BLaER1 treated with 17β-estradiol and CSF1 and Interleukin-3, amounts not matched to agents 10 nM and 100 nM (cell line): ENCODE measurements around the gene TSHB.
A peak's percentile ranks its signal among the peaks of the same experiment; 100 is the strongest.

Experiments
- H3K27ac ChIP-seq, 11 experiments: shearing (Covaris generic); formaldehyde crosslinking; 2 replicates each; pipeline ENCODE4 v1.8.1; 2022
- H3K27me3 ChIP-seq, 11 experiments: shearing (Covaris generic); formaldehyde crosslinking; 2 replicates each; pipeline ENCODE4 v1.8.1; 2022
- H3K36me3 ChIP-seq, 11 experiments: shearing (Covaris generic); formaldehyde crosslinking; 2 replicates each; pipeline ENCODE4 v1.8.1; 2022
- H3K4me1 ChIP-seq, 10 experiments: shearing (Covaris generic); formaldehyde crosslinking; 2 replicates each; pipeline ENCODE4 v1.8.1; 2022
- H3K4me2 ChIP-seq, 11 experiments: shearing (Covaris generic); formaldehyde crosslinking; 2 replicates each; pipeline ENCODE4 v1.8.1; 2022
- H3K4me3 ChIP-seq, 10 experiments: shearing (Covaris generic); formaldehyde crosslinking; 2 replicates each; pipeline ENCODE4 v1.8.1; 2022
- H3K9ac ChIP-seq, 11 experiments: shearing (Covaris generic); formaldehyde crosslinking; 2 replicates each; pipeline ENCODE4 v1.8.1; 2022
- H3K9me3 ChIP-seq, 11 experiments: shearing (Covaris generic); formaldehyde crosslinking; replicated peaks in 1 of 11; 2 replicates each; pipeline ENCODE4 v1.8.1; 2022
- H4K20me1 ChIP-seq, 11 experiments: shearing (Covaris generic); formaldehyde crosslinking; 2 replicates each; pipeline ENCODE4 v1.8.1; 2022
- Cebpa-rat ChIP-seq, 11 experiments: shearing (Covaris generic); IDR thresholded peaks; 2 replicates each; pipeline ENCODE4 v1.8.1; 2022

Gene TSHB

GRCh38 chr1:115052454-115053083 is 22.9 kb downstream of the TSHB start:
- no peak for TF ChIP-seq Cebpa-rat (IDR thresholded peaks at IDR 0.05)
- no peak overlapping the region for H3K4me2 ChIP-seq
- no peaks in the 10 kb centered on the region for H3K27me3 ChIP-seq
- H3K4me1 ChIP-seq, result peaks cover 0 to 20% (median 9%) of the 10 kb centered on the region in 10 experiments; a peak in 10 of 20 replicates
- H3K9me3 ChIP-seq, result no peaks in the 10 kb centered on the region
- H3K9ac ChIP-seq, result no peak overlapping the region
- H3K36me3 ChIP-seq, result no peaks in the 10 kb centered on the region
- H4K20me1 ChIP-seq, result no peaks in the 10 kb centered on the region
- no peak overlapping the region for H3K4me3 ChIP-seq
- no peak overlapping the region for H3K27ac ChIP-seq

- no peak for TF ChIP-seq Cebpa-rat (IDR thresholded peaks at IDR 0.05)
- Histone ChIP-seq H3K4me2 (no peak overlapping the region), H3K9ac (no peak overlapping the region), H3K36me3 (no peaks in the 10 kb centered on the region), H3K4me1 (no peaks in the 10 kb centered on the region), H3K4me3 (no peak overlapping the region), H3K9me3 (no peaks in the 10 kb centered on the region), H3K27me3 (no peaks in the 10 kb centered on the region), H4K20me1 (no peaks in the 10 kb centered on the region), H3K27ac (no peak overlapping the region)
Measured at GRCh38 chr1:115056395-115056798, 26.8 kb downstream of the TSHB start.

DNA sequence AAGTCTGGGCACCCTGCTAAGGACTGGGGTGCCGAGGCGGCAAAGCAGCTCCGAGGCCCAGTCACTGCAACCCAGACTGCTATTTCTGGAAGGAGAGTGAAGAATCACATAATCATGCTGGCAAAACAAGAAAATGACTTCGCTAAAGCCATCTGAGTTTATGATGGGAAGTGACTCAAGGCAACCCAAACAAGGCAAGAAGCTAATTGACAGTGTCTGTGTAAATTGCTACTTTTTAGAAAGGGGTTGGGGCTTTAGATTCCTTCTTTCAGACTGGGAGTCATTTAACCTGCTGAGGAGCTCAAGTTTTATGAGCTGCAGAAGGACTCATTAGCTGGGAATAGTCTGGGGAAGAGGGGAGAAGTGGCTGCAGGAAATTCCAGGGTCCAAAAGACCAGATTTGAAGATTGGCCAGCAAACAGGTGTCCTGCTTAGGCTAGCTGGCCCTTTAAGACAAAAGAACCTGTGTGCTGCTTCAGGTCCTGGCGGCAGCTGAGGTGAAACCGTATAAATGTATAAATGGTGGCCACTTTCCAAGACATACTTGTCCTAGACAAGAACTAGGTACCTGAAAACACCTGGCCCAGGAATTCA is 28.1 kb downstream of the TSHB start:
- H3K4me1 ChIP-seq, result peaks cover 0 to 7% (median 4%) of the 10 kb centered on the region in 10 experiments; a peak in 11 of 20 replicates
- no peaks in the 10 kb centered on the region for H3K36me3 ChIP-seq
- no peak overlapping the region for H3K9ac ChIP-seq
- no peaks in the 10 kb centered on the region for H3K27me3 ChIP-seq
- no peaks in the 10 kb centered on the region for H4K20me1 ChIP-seq
- H3K4me3 ChIP-seq, result no peak overlapping the region
- no peaks in the 10 kb centered on the region for H3K9me3 ChIP-seq
- TF ChIP-seq Cebpa-rat (IDR thresholded peaks at IDR 0.05), result no peak
- H3K4me2 ChIP-seq, result no peak overlapping the region
- no peak overlapping the region for H3K27ac ChIP-seq

DNA sequence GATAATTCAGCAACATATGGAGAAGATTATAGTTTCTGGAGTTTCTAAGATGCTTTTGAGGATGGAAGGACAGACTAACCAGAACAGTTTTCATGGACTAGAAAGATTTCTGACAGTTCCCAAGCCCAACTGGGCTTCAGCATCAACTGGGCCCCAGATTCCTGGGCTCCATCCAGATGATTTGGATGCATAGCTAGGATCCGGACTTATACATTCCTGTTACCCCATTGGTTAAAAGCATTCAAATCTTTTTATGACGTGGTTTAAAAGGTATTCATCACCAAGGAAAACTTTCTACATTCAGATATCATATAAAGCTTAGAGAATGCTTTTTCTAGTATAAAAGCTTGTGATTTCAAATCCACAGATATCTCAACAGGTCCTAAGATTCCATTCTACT is 29.7 kb downstream of the TSHB start:
- Histone ChIP-seq H3K27me3 (no peaks in the 10 kb centered on the region), H3K9me3 (no peaks in the 10 kb centered on the region), H3K4me2 (no peak overlapping the region), H3K27ac (no peak overlapping the region), H3K4me3 (no peak overlapping the region), H3K9ac (no peak overlapping the region), H3K36me3 (no peaks in the 10 kb centered on the region), H4K20me1 (no peaks in the 10 kb centered on the region), H3K4me1 (peaks cover 0 to 11% (median 8%) of the 10 kb centered on the region in 10 experiments; a peak in 11 of 20 replicates)
- no peak for TF ChIP-seq Cebpa-rat (IDR thresholded peaks at IDR 0.05)

DNA sequence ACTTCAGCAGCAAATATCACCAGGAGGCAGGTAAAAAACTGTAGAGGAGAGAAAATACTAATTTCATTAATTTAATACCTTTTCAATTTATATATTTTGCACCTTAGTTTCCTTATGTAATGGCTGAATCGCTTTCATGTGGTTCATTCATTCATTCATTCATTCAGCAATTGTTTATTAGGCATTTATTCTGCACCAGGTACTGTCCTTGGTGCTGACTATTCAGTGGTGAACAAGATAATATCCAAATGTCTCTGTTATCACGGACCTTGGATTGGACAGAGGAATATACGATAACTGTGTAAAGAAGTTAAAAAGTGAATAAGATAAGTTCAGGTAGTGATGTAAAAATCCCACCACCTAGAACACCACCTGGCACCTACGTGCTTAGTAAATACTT is 30.9 kb downstream of the TSHB start:
- peaks cover 0 to 11% (median 8%) of the 10 kb centered on the region in 10 experiments; a peak in 11 of 20 replicates for H3K4me1 ChIP-seq
- no peak overlapping the region for H3K27ac ChIP-seq
- H3K4me2 ChIP-seq, result no peak overlapping the region
- H3K27me3 ChIP-seq, result no peaks in the 10 kb centered on the region
- no peak overlapping the region for H3K9ac ChIP-seq
- no peak overlapping the region for H3K4me3 ChIP-seq
- H3K9me3 ChIP-seq, result no peaks in the 10 kb centered on the region
- no peak for TF ChIP-seq Cebpa-rat (IDR thresholded peaks at IDR 0.05)
- H4K20me1 ChIP-seq, result no peaks in the 10 kb centered on the region
- no peaks in the 10 kb centered on the region for H3K36me3 ChIP-seq

- H3K9ac ChIP-seq, result no peak overlapping the region
- no peaks in the 10 kb centered on the region for H3K36me3 ChIP-seq
- no peak overlapping the region for H3K4me3 ChIP-seq
- no peaks in the 10 kb centered on the region for H3K27me3 ChIP-seq
- no peaks in the 10 kb centered on the region for H4K20me1 ChIP-seq
- no peak overlapping the region for H3K27ac ChIP-seq
- no peaks in the 10 kb centered on the region for H3K9me3 ChIP-seq
- H3K4me2 ChIP-seq, result peak overlapping the region in 6 of 11 experiments; percentile 4 to 40 (median 23); a peak in 5 of 22 replicates
- H3K4me1 ChIP-seq, result peaks cover 0 to 11% (median 8%) of the 10 kb centered on the region in 10 experiments; a peak in 11 of 20 replicates
- TF ChIP-seq Cebpa-rat (IDR thresholded peaks at IDR 0.05), result no peak
Measured at GRCh38 chr1:115062542-115063004, 32.9 kb downstream of the TSHB start.

- Histone ChIP-seq H3K4me1 (peaks cover 0 to 11% (median 8%) of the 10 kb centered on the region in 10 experiments; a peak in 11 of 20 replicates), H3K27me3 (no peaks in the 10 kb centered on the region), H3K4me3 (no peak overlapping the region), H3K4me2 (peak overlapping the region in 3 of 11 experiments; percentile 4 to 40 (median 26); a peak in 3 of 22 replicates), H3K9ac (no peak overlapping the region), H3K9me3 (no peaks in the 10 kb centered on the region), H4K20me1 (no peaks in the 10 kb centered on the region), H3K36me3 (no peaks in the 10 kb centered on the region), H3K27ac (no peak overlapping the region)
- no peak for TF ChIP-seq Cebpa-rat (IDR thresholded peaks at IDR 0.05)
Measured at GRCh38 chr1:115063228-115063901, 33.7 kb downstream of the TSHB start.

- Histone ChIP-seq H3K4me3 (no peak overlapping the region), H4K20me1 (no peaks in the 10 kb centered on the region), H3K4me1 (peaks cover 0 to 11% (median 8%) of the 10 kb centered on the region in 10 experiments; a peak in 11 of 20 replicates), H3K9me3 (no peaks in the 10 kb centered on the region), H3K27me3 (no peaks in the 10 kb centered on the region), H3K36me3 (no peaks in the 10 kb centered on the region), H3K27ac (no peak overlapping the region), H3K9ac (no peak overlapping the region), H3K4me2 (no peak overlapping the region)
- TF ChIP-seq Cebpa-rat (IDR thresholded peaks at IDR 0.05), result no peak
Measured at GRCh38 chr1:115064461-115064860, 34.8 kb downstream of the TSHB start.

DNA sequence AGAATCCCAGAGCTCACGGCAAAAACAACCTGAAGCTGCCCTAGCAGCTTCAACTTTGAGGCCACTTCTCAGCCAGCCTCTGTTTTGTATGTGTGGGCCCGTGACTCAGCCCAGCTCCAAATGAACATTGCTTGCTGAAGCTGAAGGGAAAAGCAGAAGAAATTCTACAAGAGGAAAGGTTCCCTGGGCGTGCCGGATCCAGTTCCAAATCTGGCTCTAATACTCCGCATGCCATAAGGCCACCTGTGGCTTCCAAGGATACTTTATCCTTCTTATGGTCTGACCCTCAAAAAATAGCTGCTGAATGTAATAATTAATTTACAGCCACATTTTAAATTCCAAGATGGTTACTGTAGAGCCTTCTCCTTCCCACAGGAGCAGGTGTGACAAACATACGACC is 35.4 kb downstream of the TSHB start:
- Histone ChIP-seq H3K4me2 (no peak overlapping the region), H3K36me3 (no peaks in the 10 kb centered on the region), H3K9me3 (no peaks in the 10 kb centered on the region), H3K27me3 (no peaks in the 10 kb centered on the region), H4K20me1 (no peaks in the 10 kb centered on the region), H3K4me1 (peaks cover 0 to 11% (median 8%) of the 10 kb centered on the region in 10 experiments; a peak in 11 of 20 replicates), H3K27ac (no peak overlapping the region), H3K9ac (no peak overlapping the region), H3K4me3 (no peak overlapping the region)
- TF ChIP-seq Cebpa-rat (IDR thresholded peaks at IDR 0.05), result no peak
